B cell (primary cell): ENCODE measurements around the gene SRRM4. TPM values are rescaled to one million over a fixed set of nuclear protein-coding genes. Genes with fewer than 3 reads are reported as not detected.

Source experiments
- ATAC-seq: fragments of 200-7000 bp; cut with Tn5 transposase; one replicate; pipeline ENCODE4 v1.10.0; 2021; ENCODE audit warnings: low read depth, mild to moderate bottlenecking, moderate number of reproducible peaks, moderate library complexity
- CTCF ChIA-PET: fragments of 350-600 bp; sonication (Branson Sonifier 250); formaldehyde crosslinking; loops from one replicate; lab custom pipeline; 2021; ENCODE audit warnings: antibody characterized with exemption, inconsistent platforms; lab: Charles Lee
- POLR2A ChIA-PET: fragments of 350-600 bp; sonication (Branson Sonifier 250); formaldehyde crosslinking; loops from one replicate; lab custom pipeline; 2021; ENCODE audit warnings: antibody characterized with exemption; lab: Charles Lee
- DNase-seq: peaks from one replicate; pipeline ENCODE4 v3.0.0; 2013
- H2AFZ ChIP-seq: 2 replicates; pipeline ENCODE4 v1.6.1; 2012; ENCODE audit warnings: mild to moderate bottlenecking, low read depth, low read length; ENCODE audit not compliant: insufficient read depth, poor library complexity, severe bottlenecking
- H3K27ac ChIP-seq, 2 donors: 1 replicate in 1 of 2; 2 replicates in 1 of 2; pipeline ENCODE4 v1.5.1; 2012 to 2013; ENCODE audit warnings: low read length in 2 of 2, mild to moderate bottlenecking in 2 of 2, moderate library complexity in 1 of 2
- H3K27me3 ChIP-seq, 4 experiments: fragments of 200-600 bp in 1 of 4; sonication (generic) in 1 of 4; replicated peaks in 1 of 4; 1 replicate in 2 of 4; 2 replicates in 2 of 4; pipeline versions ENCODE4 v1.6.1 to v1.7.0; 2013 to 2016; ENCODE audit warnings: low read length in 3 of 4, mild to moderate bottlenecking in 2 of 4, mixed read lengths in 1 of 4, moderate library complexity in 1 of 4; ENCODE audit not compliant: insufficient read depth in 4 of 4, control insufficient read depth in 3 of 4; ENCODE audit errors: control extremely low read depth in 1 of 4
- H3K36me3 ChIP-seq, 2 experiments: replicated peaks in 1 of 2; 1 replicate in 1 of 2; 2 replicates in 1 of 2; pipeline versions ENCODE4 v1.6.1 to v1.7.1; 2013; ENCODE audit warnings: low read length in 1 of 2; ENCODE audit not compliant: insufficient read depth in 2 of 2, control insufficient read depth in 1 of 2; ENCODE audit errors: control extremely low read depth in 1 of 2, extremely low read depth in 1 of 2
- H3K4me1 ChIP-seq, 2 donors: fragments of 200-600 bp in 1 of 2; sonication (generic) in 1 of 2; 1 replicate in 1 of 2; 2 replicates in 1 of 2; pipeline versions ENCODE4 v1.5.1 to v1.6.1; 2013 to 2017; ENCODE audit warnings: low read length in 2 of 2; ENCODE audit not compliant: control insufficient read depth in 2 of 2, insufficient read depth in 2 of 2
- H3K4me2 ChIP-seq: replicated peaks from 2 replicates; pipeline ENCODE3; 2012; ENCODE audit warnings: mild to moderate bottlenecking, low read depth, low read length; ENCODE audit not compliant: poor library complexity, severe bottlenecking
- H3K4me3 ChIP-seq, 5 experiments: fragments of 200-600 bp in 1 of 5; sonication (generic) in 1 of 5; 1 replicate in 3 of 5; 2 replicates in 2 of 5; pipeline versions ENCODE4 v1.5.1 to v1.7.0; 2011 to 2016; ENCODE audit warnings: low read length in 4 of 5, mild to moderate bottlenecking in 4 of 5, low read depth in 2 of 5, control low read depth in 1 of 5, moderate library complexity in 1 of 5; ENCODE audit not compliant: insufficient read depth in 1 of 5; ENCODE audit errors: control extremely low read depth in 1 of 5, extremely low read depth in 1 of 5
- H3K79me2 ChIP-seq: fragments of 200-600 bp; sonication (generic); one replicate; pipeline ENCODE4 v1.6.0; 2016; ENCODE audit warnings: low read length; ENCODE audit not compliant: control insufficient read depth, insufficient read depth
- H3K9ac ChIP-seq: fragments of 200-600 bp; sonication (generic); 2 replicates; pipeline ENCODE4 v1.6.1; 2017; ENCODE audit warnings: mild to moderate bottlenecking, low read length, moderate library complexity
- H3K9me3 ChIP-seq, 3 donors: one replicate each; pipeline versions ENCODE4 v1.6.1 to v1.7.1; 2013; ENCODE audit warnings: low read length in 2 of 3; ENCODE audit not compliant: control insufficient read depth in 2 of 3, insufficient read depth in 1 of 3; ENCODE audit errors: control extremely low read depth in 1 of 3
- H4K20me1 ChIP-seq: 2 replicates; pipeline ENCODE4 v1.6.0; 2012; ENCODE audit warnings: mild to moderate bottlenecking, low read length; ENCODE audit not compliant: insufficient read depth, control insufficient read depth, poor library complexity, severe bottlenecking
- H3K27ac Mint-ChIP-seq: one replicate; pipeline ENCODE4 v1.8.0; 2021; ENCODE audit warnings: mixed read lengths
- H3K27me3 Mint-ChIP-seq: one replicate; pipeline ENCODE4 v1.8.0; 2021; ENCODE audit warnings: mixed read lengths
- H3K4me1 Mint-ChIP-seq: one replicate; pipeline ENCODE4 v1.8.0; 2021; ENCODE audit warnings: mixed read lengths
- H3K4me3 Mint-ChIP-seq: one replicate; pipeline ENCODE4 v1.8.0; 2021; ENCODE audit warnings: mixed read lengths
- H3K9me3 Mint-ChIP-seq: one replicate; pipeline ENCODE4 v1.8.0; 2022; ENCODE audit warnings: mixed read lengths; ENCODE audit not compliant: insufficient read depth
- CTCF ChIP-seq: fragments of 200-600 bp; IDR thresholded peaks from one replicate; pipeline ENCODE4 v1.8.0; 2022; ENCODE audit warnings: antibody characterized with exemption, mild to moderate bottlenecking
- EZH2 ChIP-seq: IDR thresholded peaks from 2 replicates; pipeline ENCODE4 v1.6.1; 2012; ENCODE audit warnings: borderline replicate concordance, low read depth, mild to moderate bottlenecking, moderate library complexity, low read length; ENCODE audit not compliant: insufficient read depth, poor library complexity, severe bottlenecking
- WGBS: methylation state at CpG from one replicate; pipeline ENCODE4 v1.1.5; 2013; ENCODE audit warnings: missing lambda C conversion rate; ENCODE audit not compliant: insufficient coverage; 5-methylcytosine and 5-hydroxymethylcytosine counted together
- intact Hi-C: fragments of 100-400 bp; cut with micrococcal nuclease; formaldehyde crosslinking; loops from one replicate; pipeline ENCODE4 v1.10.0; 2022
- polyA plus RNA-seq: library from polyadenylated mRNA; depleted of rRNA; stranded (reverse); fragments of >200 nt; gene quantifications from 2 replicates; pipeline ENCODE4 v1.2.3, GENCODE V29; 2012
- total RNA-seq, 2 donors: library from RNA; stranded (reverse); fragments of 120-200 nt in 1 of 2; gene quantifications; 1 replicate in 1 of 2; 2 replicates in 1 of 2; pipeline versions ENCODE4 v1.2.3 to v1.2.4, GENCODE V29; 2013 to 2022

Gene SRRM4
- total and polyA plus RNA-seq, 2 donors (not counting 1 experiment from before 2014, with no cell fraction given): not detected

DNA sequence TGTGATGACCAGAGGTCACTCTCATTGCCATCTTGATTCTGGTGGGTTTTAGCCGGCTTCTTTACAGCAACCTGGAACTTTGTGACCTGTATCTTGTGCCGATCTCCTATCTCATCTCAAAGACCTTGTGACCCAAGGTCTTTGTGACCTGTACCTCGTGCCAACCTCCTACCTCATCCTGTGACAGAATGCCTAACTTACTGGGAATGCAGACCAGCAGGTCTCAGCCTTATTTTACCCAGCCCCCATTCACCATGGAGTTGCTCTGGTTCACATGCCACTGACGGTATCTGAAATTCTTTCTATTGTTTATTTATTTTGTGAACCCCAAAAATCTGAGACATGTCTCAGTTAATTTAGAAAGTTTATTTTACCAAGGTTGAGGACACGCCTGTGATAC is 189.9 kb downstream of the SRRM4 start:
- no peak overlapping the region for H3K4me3 Mint-ChIP-seq
- H3K4me2 ChIP-seq: no peak overlapping the region
- H3K9me3 ChIP-seq: no peaks in the 10 kb centered on the region
- DNase-seq (no peak), ATAC-seq (no peak)
- H3K4me3 ChIP-seq: no peak overlapping the region
- ChIA-PET CTCF (no interaction called here), POLR2A (no interaction called here)
- H3K4me1 Mint-ChIP-seq: no peaks in the 10 kb centered on the region
- H3K36me3 ChIP-seq: no peaks in the 10 kb centered on the region
- no peaks in the 10 kb centered on the region for H4K20me1 ChIP-seq
- WGBS: 77% methylated on average over 4 of the region's 5 CpGs
- H2AFZ ChIP-seq: no peak overlapping the region
- peaks cover 4% of the 10 kb centered on the region for H3K27me3 Mint-ChIP-seq
- H3K27ac ChIP-seq: no peak overlapping the region
- no peaks in the 10 kb centered on the region for H3K4me1 ChIP-seq
- no peak overlapping the region for H3K27ac Mint-ChIP-seq
- TF ChIP-seq EZH2: no peak
- TF ChIP-seq CTCF: no peak
- H3K27me3 ChIP-seq: no peaks in the 10 kb centered on the region
- H3K9me3 Mint-ChIP-seq: no peaks in the 10 kb centered on the region
- no peaks in the 10 kb centered on the region for H3K79me2 ChIP-seq
- intact Hi-C loops: no loop called here
- no peak overlapping the region for H3K9ac ChIP-seq

GRCh38 chr12:119171691-119172425 is 190.5 kb downstream of the SRRM4 start:
- Mint-ChIP-seq H3K4me3 (no peak overlapping the region), H3K27ac (no peak overlapping the region), H3K4me1 (no peaks in the 10 kb centered on the region), H3K27me3 (peaks cover 5% of the 10 kb centered on the region), H3K9me3 (no peaks in the 10 kb centered on the region)
- TF ChIP-seq EZH2: no peak
- no peak for TF ChIP-seq CTCF
- no peak overlapping the region for H3K4me3 ChIP-seq
- ChIA-PET CTCF (no interaction called here), POLR2A (no interaction called here)
- ATAC-seq (no peak), DNase-seq (no peak)
- no peaks in the 10 kb centered on the region for H3K4me1 ChIP-seq
- no peak overlapping the region for H3K4me2 ChIP-seq
- H3K36me3 ChIP-seq: no peaks in the 10 kb centered on the region
- H3K79me2 ChIP-seq: no peaks in the 10 kb centered on the region
- H3K27me3 ChIP-seq: no peaks in the 10 kb centered on the region
- H2AFZ ChIP-seq: no peak overlapping the region
- intact Hi-C loops: no loop called here
- no peak overlapping the region for H3K9ac ChIP-seq
- no peak overlapping the region for H3K27ac ChIP-seq
- WGBS: 86% methylated on average over 13 of the region's 15 CpGs
- H4K20me1 ChIP-seq: no peaks in the 10 kb centered on the region
- no peaks in the 10 kb centered on the region for H3K9me3 ChIP-seq
